OCI-LY3 (cell line): ENCODE results near the gene TAS2R14.

Experiments used
- H2AFZ ChIP-seq: fragments of 200-600, 300-600 bp; shearing (Covaris generic); 2 replicates; pipeline ENCODE4 v1.6.0; 2014; ENCODE audit warnings: antibody characterized with exemption, low read depth, low read length
- H3K27ac ChIP-seq: fragments of 200-600, 300-600 bp; sonication (generic); 2 replicates; pipeline ENCODE4 v1.5.1; 2014; ENCODE audit warnings: mild to moderate bottlenecking, low read length, moderate library complexity, mixed read lengths
- H3K27me3 ChIP-seq: fragments of 200-600, 300-600 bp; sonication (generic); 2 replicates; pipeline ENCODE4 v1.6.1; 2014; ENCODE audit warnings: low read depth, low read length, mixed read lengths
- H3K36me3 ChIP-seq: fragments of 200-600, 300-600 bp; sonication (generic); replicated peaks from 2 replicates; pipeline ENCODE3; 2014; ENCODE audit warnings: low read depth, low read length, mixed read lengths
- H3K4me1 ChIP-seq: fragments of 300-600, 200-600 bp; sonication (generic); 2 replicates; pipeline ENCODE4 v1.6.1; 2014; ENCODE audit warnings: low read length, mixed read lengths
- H3K4me2 ChIP-seq: fragments of 200-600, 300-600 bp; sonication (generic); 2 replicates; pipeline ENCODE4 v1.6.1; 2014; ENCODE audit warnings: low read length, mixed read lengths
- H3K4me3 ChIP-seq: fragments of 300-600, 200-600 bp; sonication (generic); 2 replicates; pipeline ENCODE4 v1.5.1; 2014; ENCODE audit warnings: antibody characterized with exemption, mild to moderate bottlenecking, low read length, moderate library complexity
- H3K79me2 ChIP-seq: fragments of 300-600, 200-600 bp; shearing (Covaris generic); 2 replicates; pipeline ENCODE4 v1.6.1; 2014; ENCODE audit warnings: mild to moderate bottlenecking, low read length, mixed read lengths
- H3K9ac ChIP-seq: fragments of 300-600, 200-600 bp; shearing (Covaris generic); 2 replicates; pipeline ENCODE4 v1.6.0; 2014; ENCODE audit warnings: mild to moderate bottlenecking, low read length, moderate library complexity
- H3K9me3 ChIP-seq: fragments of 200-600, 300-600 bp; shearing (Covaris generic); 2 replicates; pipeline ENCODE4 v1.6.1; 2014; ENCODE audit warnings: low read length, mixed read lengths; ENCODE audit not compliant: insufficient read depth
- H4K20me1 ChIP-seq: fragments of 200-600, 300-600 bp; sonication (generic); 2 replicates; pipeline ENCODE4 v1.6.1; 2016; ENCODE audit warnings: low read length, mixed read lengths; ENCODE audit not compliant: insufficient read depth
- CTCF ChIP-seq: fragments of 200-600, 300-600 bp; sonication (generic); IDR thresholded peaks from 2 replicates; pipeline ENCODE4 v1.5.1; 2014; ENCODE audit warnings: antibody characterized with exemption, low read length, low read depth
- EZH2phosphoT487 ChIP-seq: fragments of 200-600 bp; shearing (Covaris generic); IDR thresholded peaks from 2 replicates; pipeline ENCODE4 v1.6.1; 2018; ENCODE audit warnings: antibody characterized with exemption, mixed run types, low read depth

TAS2R14 gene

DNA sequence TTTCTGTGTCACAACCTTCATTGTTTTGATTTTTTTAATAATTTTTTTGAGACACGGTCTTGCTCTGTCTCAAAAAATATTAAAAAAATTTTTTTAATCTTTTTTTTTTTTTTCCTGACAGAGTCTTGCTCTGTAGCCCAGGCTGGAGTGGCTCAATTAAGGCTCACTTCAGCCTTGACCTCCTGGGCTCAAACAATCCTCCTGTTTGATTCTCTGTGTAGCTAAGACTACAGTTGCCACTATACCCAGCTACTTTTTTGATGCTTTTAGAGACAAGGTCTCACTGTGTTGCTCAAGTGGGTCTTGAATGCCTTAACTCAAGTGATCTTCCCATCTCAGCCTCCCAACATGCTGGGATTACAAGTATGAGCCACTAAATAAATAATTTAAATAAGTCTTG lies 19.3 kb downstream of the TAS2R14 start:
- Histone ChIP-seq H3K79me2 (no peaks in the 10 kb centered on the region), H3K9me3 (no peaks in the 10 kb centered on the region), H4K20me1 (no peaks in the 10 kb centered on the region), H2AFZ (no peak overlapping the region), H3K27ac (no peak overlapping the region), H3K4me1 (no peaks in the 10 kb centered on the region), H3K27me3 (no peaks in the 10 kb centered on the region), H3K36me3 (no peaks in the 10 kb centered on the region), H3K4me2 (no peak overlapping the region), H3K9ac (no peak overlapping the region), H3K4me3 (no peak overlapping the region)
- TF ChIP-seq EZH2phosphoT487 (no peak), CTCF (no peak)

DNA sequence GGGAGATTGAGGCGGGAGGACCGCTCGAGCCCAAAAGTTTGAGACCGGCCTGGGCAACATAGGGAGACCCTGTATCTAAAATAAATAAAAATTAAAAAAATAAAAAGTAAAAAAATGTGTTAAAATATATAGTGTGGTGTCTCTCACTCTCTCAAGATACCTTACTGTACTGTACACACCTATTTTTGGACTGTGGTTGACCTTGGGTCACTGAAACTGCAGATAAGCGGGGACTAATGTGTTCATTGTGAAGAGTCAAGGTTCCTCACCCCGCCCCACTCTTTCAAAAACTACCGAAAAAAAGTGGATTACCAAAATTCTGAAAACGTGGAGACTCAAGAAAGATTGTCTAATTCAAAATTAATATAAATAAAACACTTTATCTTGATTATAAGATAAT lies 28.7 kb downstream of the TAS2R14 start:
- Histone ChIP-seq H4K20me1 (no peaks in the 10 kb centered on the region), H3K4me2 (no peak overlapping the region), H3K36me3 (peaks cover 3% of the 10 kb centered on the region), H3K27ac (no peak overlapping the region), H3K4me1 (no peaks in the 10 kb centered on the region), H3K9ac (no peak overlapping the region), H3K9me3 (no peaks in the 10 kb centered on the region), H3K79me2 (no peaks in the 10 kb centered on the region), H3K27me3 (no peaks in the 10 kb centered on the region), H3K4me3 (no peak overlapping the region), H2AFZ (no peak overlapping the region)
- TF ChIP-seq CTCF (no peak), EZH2phosphoT487 (no peak)

GRCh38 chr12:10909462-10909861 lies 29.6 kb downstream of the TAS2R14 start, which contains the start of gene TAS2R13:
Gene TAS2R13 (minus strand): TSS chr12:10909562. CDS start chr12:10909298, 264 bp downstream.
- no peak within 1 kb of the TSS for H3K27ac ChIP-seq
- H4K20me1 ChIP-seq = no peaks in the 10 kb centered on the region
- no peak within 1 kb of the TSS for H3K9ac ChIP-seq
- H3K79me2 ChIP-seq = no peaks in the 10 kb centered on the region
- H3K36me3 ChIP-seq = peaks cover 3% of the 10 kb centered on the region
- no peak within 1 kb of the TSS for H3K4me2 ChIP-seq
- H3K9me3 ChIP-seq = no peaks in the 10 kb centered on the region
- H3K27me3 ChIP-seq = no peaks in the 10 kb centered on the region
- TF ChIP-seq CTCF (no peak), EZH2phosphoT487 (no peak)
- H3K4me3 ChIP-seq = no peak within 1 kb of the TSS
- H2AFZ ChIP-seq = no peak within 1 kb of the TSS
- no peaks in the 10 kb centered on the region for H3K4me1 ChIP-seq

DNA sequence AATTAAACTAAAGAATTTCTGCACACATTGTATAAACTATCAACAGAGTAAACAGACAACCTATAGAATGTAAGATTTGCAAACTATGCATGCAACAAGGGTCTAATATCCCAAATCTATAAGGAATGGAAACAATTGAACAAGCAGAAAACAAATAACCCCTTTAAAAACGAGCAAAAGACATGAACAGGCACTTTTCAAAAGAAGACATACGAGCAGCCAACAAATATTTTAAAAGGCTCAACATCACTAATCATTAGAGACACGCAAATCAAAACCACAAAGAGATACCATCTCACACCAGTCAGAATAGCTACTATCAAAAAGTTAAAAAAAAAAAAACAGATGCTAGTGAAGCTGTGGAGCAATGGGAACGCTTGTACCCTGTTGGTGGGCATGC lies 34.4 kb downstream of the TAS2R14 start:
- Histone ChIP-seq H3K9ac (no peak overlapping the region), H4K20me1 (no peaks in the 10 kb centered on the region), H3K4me1 (no peaks in the 10 kb centered on the region), H3K27ac (no peak overlapping the region), H3K9me3 (no peaks in the 10 kb centered on the region), H3K4me3 (no peak overlapping the region), H3K27me3 (no peaks in the 10 kb centered on the region), H2AFZ (no peak overlapping the region), H3K79me2 (no peaks in the 10 kb centered on the region), H3K4me2 (no peak overlapping the region), H3K36me3 (peaks cover 3% of the 10 kb centered on the region)
- no peak for TF ChIP-seq CTCF
- TF ChIP-seq EZH2phosphoT487 = no peak
